ENCODE results near the gene PIAS4. TPM values are rescaled to one million over a fixed set of nuclear protein-coding genes. Genes with fewer than 3 reads are reported as not detected.

The PIAS4 gene
- total RNA-seq, 2 donors from 2014 or later: 25.1 to 27.7 TPM

GRCh38 chr19:4034048-4035017, 26.8 kb downstream of the PIAS4 start:
- intact Hi-C loops (cut with DNase I, micrococcal nuclease): no loop called here
- no peak for DNase-seq
- ATAC-seq: peak; percentile 2

- ATAC-seq (peak; percentile 3), DNase-seq (no peak)
- intact Hi-C loops (cut with DNase I, micrococcal nuclease): no loop called here
Measured at GRCh38 chr19:4035018-4035566, 27.6 kb downstream of the PIAS4 start.

- ATAC-seq: peak; percentile 5
Measured at GRCh38 chr19:4035582-4035981, 28.0 kb downstream of the PIAS4 start.

GRCh38 chr19:4036576-4037300, 29.2 kb downstream of the PIAS4 start:
- DNase-seq: no peak
- intact Hi-C loops (cut with DNase I, micrococcal nuclease): no loop called here
- ATAC-seq: peak; percentile 1

More at GRCh38 chr19:4035582-4035981, 28.0 kb downstream of the PIAS4 start:
- intact Hi-C loops (cut with DNase I, micrococcal nuclease): no loop called here
- DNase-seq: no peak

GRCh38 chr19:4037301-4037949, 29.9 kb downstream of the PIAS4 start:
- DNase-seq (no peak), ATAC-seq (no peak)
- intact Hi-C loops (cut with DNase I, micrococcal nuclease): no loop called here

- no peak for DNase-seq
- intact Hi-C loops (cut with DNase I, micrococcal nuclease): no loop called here
- no peak for ATAC-seq
Measured at GRCh38 chr19:4038057-4038456, 30.5 kb downstream of the PIAS4 start.

GRCh38 chr19:4038661-4039423, 31.3 kb downstream of the PIAS4 start:
- ATAC-seq (peak; percentile 3), DNase-seq (no peak)
- intact Hi-C loops (cut with DNase I, micrococcal nuclease): no loop called here

GRCh38 chr19:4042064-4042730, 34.7 kb downstream of the PIAS4 start:
- ATAC-seq (peak; percentile 21), DNase-seq (no peak)
- intact Hi-C loops (cut with DNase I, micrococcal nuclease): no loop called here

GRCh38 chr19:4042731-4043082, 35.2 kb downstream of the PIAS4 start:
- intact Hi-C loops (cut with DNase I, micrococcal nuclease): no loop called here
- ATAC-seq: peak; percentile 40

GRCh38 chr19:4043401-4043800, 35.9 kb downstream of the PIAS4 start:
- no peak for ATAC-seq
- DNase-seq: no peak
- intact Hi-C loops (cut with DNase I, micrococcal nuclease): no loop called here

More at GRCh38 chr19:4042731-4043082, 35.2 kb downstream of the PIAS4 start:
- peak in 1 of 2 donors; percentile 49 for DNase-seq

- intact Hi-C loops (cut with DNase I, micrococcal nuclease): no loop called here
- no peak for DNase-seq
- ATAC-seq: no peak
Measured at GRCh38 chr19:4043966-4044715, 36.6 kb downstream of the PIAS4 start.

- no peak for DNase-seq
- no peak for ATAC-seq
- intact Hi-C loops (cut with DNase I, micrococcal nuclease): no loop called here
Measured at GRCh38 chr19:4044990-4045465, 37.5 kb downstream of the PIAS4 start.

- ATAC-seq: no peak
- intact Hi-C loops (cut with DNase I, micrococcal nuclease): no loop called here
Measured at GRCh38 chr19:4045597-4046361, 38.2 kb downstream of the PIAS4 start.

GRCh38 chr19:4046362-4046691, 38.8 kb downstream of the PIAS4 start:
- ATAC-seq (no peak), DNase-seq (no peak)
- intact Hi-C loops (cut with DNase I, micrococcal nuclease): no loop called here

More at GRCh38 chr19:4045597-4046361, 38.2 kb downstream of the PIAS4 start:
- DNase-seq: no peak

- no peak for DNase-seq
- intact Hi-C loops (cut with DNase I, micrococcal nuclease): no loop called here
- ATAC-seq: no peak
Measured at GRCh38 chr19:4046946-4047683, 39.6 kb downstream of the PIAS4 start.

GRCh38 chr19:4049432-4049831, 41.9 kb downstream of the PIAS4 start:
- intact Hi-C loops (cut with DNase I, micrococcal nuclease): no loop called here
- no peak for ATAC-seq
- DNase-seq: no peak
